ENCODE results near the gene CDHR2.

Gene CDHR2

GRCh38 chr5:176616511-176616910 is 67.4 kb downstream of the CDHR2 start:
- no peak for DNase-seq (ENCODE audit: low read depth in 1 of 2, low spot score in 1 of 2)

DNA sequence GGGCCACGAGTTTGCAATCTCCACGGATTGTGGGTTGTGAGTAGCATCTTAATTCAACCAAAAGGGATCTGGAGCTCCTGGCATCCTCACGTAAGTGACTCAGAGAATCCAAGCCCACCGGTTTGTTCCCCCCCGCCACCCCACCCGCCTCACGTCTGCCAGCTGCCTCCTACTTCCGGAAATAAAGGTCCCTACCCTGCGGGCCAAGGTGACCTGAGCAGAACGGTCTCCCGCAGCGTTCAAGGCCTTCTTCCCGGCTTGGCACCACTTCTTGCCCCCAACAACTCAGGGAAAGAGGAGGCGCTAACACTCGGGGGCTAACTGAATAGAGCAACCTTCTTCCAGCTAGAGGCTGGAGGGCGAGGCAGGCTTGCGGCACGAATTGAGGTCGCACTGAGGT is 69.6 kb downstream of the CDHR2 start:
- DNase-seq (ENCODE audit: low read depth in 1 of 2, low spot score in 1 of 2), result no peak

DNA sequence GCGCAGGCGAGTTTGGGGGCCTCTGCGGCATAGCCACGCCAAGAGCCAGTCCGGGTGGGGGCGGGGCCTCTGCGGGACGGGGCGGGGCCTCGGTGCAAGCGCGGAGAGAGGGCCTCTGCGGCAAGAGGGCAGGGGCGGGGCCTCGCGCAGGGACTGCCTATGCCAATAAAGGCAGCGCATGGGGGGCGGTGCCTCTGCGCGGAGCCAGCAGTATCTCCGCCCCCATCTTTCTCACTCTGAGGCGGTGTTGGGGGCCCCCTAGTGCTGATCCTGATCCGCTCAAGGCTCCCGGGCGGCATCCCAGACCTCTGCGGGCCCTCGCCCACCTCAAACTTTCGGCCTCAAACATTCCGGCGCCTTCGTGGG is 70.0 kb downstream of the CDHR2 start:
- DNase-seq (ENCODE audit: low read depth in 1 of 2, low spot score in 1 of 2), result peak; percentile 26 to 60

- DNase-seq (ENCODE audit: low read depth in 1 of 2, low spot score in 1 of 2), result no peak
These were observed 70.6 kb downstream of the CDHR2 start for GRCh38 chr5:176619569-176620332.

DNA sequence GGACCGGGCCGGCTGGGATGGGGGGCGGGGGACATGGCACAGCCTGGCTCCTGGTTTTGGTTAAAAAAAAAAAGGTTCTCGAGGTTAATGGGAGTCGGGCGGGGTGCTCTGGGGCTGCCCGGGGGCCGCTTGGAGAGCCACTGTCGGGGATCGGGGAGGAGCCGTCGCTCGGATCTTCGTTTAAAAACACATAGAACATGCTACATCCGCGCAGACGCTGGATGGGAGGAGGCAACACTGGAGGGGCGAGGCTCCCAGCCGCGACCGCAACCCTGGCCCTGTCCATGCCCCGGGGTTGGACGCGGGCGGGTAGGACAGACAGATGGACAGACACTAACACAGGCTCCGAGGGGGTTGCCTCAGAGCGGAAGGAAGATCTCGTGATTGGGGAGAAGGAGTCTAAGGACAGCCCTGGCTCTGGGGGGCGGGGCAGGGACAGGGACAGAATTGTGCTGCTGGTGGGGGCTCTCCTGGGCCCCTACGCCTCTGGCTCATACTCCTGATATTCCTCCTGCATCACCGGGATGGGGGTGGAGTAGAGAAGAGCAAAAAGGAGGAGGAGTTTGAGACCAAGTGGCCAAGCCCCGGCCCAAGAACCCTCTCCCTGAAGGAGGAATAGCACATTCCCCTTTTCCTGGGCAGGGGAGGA is 71.3 kb downstream of the CDHR2 start:
- DNase-seq (ENCODE audit: low read depth in 1 of 2, low spot score in 1 of 2), result no peak

DNA sequence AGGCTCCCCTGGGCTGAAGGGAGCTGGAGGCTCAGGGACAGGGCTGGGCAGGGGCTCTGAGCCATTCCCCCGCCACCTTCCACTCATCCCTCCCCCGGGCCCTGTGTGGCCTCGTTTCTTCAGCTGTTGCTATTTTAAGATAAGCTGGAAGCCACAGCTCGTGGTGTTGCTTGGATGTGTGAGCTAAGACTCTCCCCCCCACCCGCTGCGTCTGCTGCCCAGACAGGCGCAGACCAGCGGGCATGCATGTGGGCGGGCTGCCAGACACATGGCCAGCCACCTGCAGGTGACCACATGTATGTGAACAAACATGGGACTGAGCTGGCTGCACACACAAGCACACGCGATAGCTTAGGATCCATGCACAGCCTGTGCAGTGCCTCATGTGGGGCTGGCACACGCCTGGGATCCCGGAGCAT is 72.5 kb downstream of the CDHR2 start:
- DNase-seq (ENCODE audit: low read depth in 1 of 2, low spot score in 1 of 2), result no peak

DNA sequence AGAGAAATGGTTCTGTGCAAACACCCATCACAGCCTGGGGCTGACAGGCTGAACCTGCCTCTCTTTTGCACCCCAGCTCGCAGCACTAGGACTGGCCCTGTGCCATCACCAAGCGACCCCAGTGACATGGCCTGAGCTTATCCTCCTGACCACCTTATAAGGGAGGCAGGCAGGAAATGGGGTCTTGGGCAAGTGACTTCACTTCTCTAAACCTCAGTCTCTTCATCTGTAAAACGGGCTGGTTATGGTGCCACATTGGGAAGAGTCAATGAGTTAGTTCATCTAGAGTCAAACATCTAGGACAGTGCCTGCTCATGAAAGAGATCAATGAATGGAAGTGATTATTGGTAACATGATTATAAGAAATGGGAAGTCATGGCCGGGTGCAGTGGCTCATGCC is 75.0 kb downstream of the CDHR2 start:
- DNase-seq (ENCODE audit: low read depth in 1 of 2, low spot score in 1 of 2), result no peak

DNA sequence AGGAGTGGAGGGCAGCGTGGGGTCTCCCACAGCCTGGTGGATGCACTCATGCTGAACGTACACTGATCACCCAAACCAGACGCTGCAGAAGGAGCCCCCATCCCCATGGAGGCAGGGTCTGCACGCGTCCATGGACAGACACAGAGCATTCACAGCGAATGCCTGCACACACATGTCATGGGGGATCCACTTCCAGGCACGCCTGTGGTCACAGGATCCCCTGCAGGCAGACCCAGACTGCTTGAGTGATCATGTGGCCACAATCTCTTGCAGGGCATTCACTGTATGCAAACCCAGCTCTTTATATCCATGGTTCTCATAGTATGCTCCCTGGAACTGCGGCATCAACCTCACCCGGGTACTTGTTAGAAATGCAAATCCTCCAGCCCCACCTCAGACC is 75.8 kb downstream of the CDHR2 start:
- DNase-seq (ENCODE audit: low read depth in 1 of 2, low spot score in 1 of 2), result no peak

- no peak for DNase-seq (ENCODE audit: low read depth in 1 of 2, low spot score in 1 of 2)
These were observed 76.4 kb downstream of the CDHR2 start for GRCh38 chr5:176625512-176625911.

DNA sequence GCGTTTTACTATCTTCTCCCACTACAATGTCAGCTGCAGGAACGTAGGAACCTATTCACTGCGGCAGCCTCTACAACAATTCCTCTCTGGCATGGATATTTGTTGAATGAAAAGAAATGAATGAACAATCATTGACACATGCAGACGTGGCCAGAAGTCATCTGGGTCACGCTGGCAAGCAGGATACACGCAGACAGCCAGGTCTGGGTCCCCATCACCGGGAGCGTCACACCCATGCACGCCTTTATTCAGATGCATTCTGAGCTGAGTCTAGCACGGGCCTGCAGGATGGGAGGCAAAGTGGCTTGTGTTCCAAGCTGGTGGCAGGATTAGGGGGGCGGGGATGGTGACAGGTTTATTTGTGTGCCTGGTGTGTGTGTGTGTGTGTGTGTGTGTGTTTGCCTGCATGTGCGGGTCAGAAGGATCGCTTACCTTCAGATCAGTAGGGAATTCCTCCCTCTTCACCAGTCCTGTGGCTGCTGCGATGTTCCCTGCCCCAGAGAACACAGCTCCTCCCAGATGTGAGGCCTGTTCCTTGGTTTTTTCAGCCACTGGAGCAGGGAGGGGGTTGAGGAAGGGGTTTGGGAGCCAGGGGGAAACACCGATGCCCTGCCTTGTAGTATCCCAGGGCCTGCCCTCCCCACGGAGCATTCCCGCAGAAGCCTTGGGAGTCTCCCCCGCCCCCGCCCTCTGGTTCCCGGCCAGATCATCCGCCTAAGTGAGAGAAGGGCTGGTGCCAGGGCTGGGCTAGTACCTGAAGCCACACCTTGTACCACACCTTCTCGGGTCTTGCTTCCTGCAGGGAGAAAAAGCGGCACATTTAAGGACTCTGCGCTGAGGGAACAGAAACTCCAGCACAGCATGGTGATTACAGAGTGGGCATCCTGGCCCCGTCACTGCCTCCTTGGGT is 77.1 kb downstream of the CDHR2 start:
- DNase-seq (ENCODE audit: low read depth in 1 of 2, low spot score in 1 of 2), result no peak

DNA sequence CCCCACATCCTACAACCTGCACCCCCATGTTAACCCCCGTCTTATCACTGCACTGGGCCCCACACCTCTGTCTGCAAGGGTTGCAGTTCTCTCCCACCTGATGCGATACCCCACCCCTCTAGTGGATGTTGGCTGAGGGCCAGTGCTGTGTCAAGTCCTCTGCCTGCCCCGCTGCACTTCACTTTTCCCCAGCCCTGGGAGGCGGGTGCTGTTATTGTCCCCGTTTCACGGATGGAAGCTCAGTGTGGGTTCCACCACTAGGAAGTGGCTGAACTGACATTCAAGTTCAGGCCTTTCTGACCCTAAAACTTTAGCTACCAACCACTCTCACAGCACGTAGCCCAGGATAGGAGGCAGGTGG is 77.7 kb downstream of the CDHR2 start:
- no peak for DNase-seq (ENCODE audit: low read depth in 1 of 2, low spot score in 1 of 2)

- no peak for DNase-seq (ENCODE audit: low read depth in 1 of 2, low spot score in 1 of 2)
These were observed 78.4 kb downstream of the CDHR2 start for GRCh38 chr5:176627582-176627981.

GRCh38 chr5:176628406-176629228 is 79.5 kb downstream of the CDHR2 start:
- DNase-seq (ENCODE audit: low read depth in 1 of 2, low spot score in 1 of 2), result no peak

- no peak for DNase-seq (ENCODE audit: low read depth in 1 of 2, low spot score in 1 of 2)
These were observed 80.2 kb downstream of the CDHR2 start for GRCh38 chr5:176629317-176629852.

GRCh38 chr5:176629853-176630680 is 80.9 kb downstream of the CDHR2 start, which contains the start of the genes EIF4E1B and SNCB:
Gene EIF4E1B, plus strand, starts transcription at chr5:176630675. Its CDS starts 12,113 bp downstream, at chr5:176642788.
Gene SNCB, minus strand, starts transcription at chr5:176630534. Its CDS starts 880 bp downstream, at chr5:176629654.
- peak in 1 of 2 donors; percentile 21 for DNase-seq (ENCODE audit: low read depth in 1 of 2, low spot score in 1 of 2)

DNA sequence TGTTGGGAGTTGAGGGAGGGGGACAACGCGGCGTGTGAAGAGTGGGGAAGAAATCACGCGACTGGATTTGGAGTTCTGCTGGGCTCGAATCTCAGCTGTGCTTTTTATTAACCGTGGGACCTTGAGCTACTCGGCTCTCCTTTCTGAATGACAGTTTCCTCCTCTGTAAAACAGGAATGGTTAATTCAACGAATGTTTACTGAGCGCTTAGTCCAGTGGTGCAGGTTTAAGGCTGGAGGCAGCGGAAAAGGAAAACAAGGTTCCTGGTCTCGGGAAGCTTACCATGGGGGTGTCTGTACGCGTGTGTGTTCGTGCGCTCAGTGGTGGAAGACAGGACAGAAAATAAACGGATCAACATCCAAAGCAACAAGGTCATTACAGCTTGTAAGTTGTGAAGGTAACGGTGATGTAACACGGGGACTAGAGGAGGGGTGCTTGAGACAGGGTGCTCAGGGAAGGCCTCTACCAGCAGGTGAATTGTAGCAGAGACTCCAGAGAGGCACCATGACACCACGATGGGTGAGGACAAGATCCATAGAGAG is 81.6 kb downstream of the CDHR2 start:
- DNase-seq (ENCODE audit: low read depth in 1 of 2, low spot score in 1 of 2), result no peak

DNA sequence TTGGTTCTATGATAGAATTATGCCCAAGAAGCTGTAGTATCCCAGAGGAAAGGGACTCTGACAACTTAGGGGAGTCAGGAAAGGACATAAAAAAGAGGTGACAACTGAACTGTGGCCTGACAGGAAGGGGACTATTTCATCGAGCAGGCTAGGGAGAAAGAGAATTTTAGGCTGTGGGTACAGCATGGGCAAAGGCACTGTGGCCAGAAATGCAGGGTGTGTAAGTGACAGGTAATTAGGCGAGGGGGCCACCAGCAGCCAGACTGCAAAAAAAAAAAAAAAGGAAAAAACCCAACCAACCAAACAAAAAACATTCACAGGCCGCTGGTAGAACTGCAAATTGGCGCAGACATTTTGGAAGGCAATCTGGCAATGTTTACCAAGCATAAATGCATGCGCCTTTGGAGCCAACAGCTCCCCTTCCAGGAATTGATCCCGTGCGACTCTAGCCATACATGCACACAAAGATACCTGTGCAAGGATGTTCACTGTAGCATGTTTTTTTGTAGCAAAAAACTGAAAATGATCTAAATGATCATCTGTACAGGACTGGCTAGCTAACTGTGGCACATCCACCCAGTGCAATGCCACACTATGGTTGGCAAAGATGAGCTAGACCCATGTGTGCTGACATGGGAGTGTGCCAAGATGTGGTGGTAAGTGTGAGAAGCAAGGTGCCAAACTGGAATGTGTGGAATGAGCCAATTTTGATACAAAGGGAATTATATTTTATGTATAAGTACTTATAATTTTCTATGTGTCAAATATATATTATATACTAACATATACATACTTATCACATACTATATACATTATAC is 82.5 kb downstream of the CDHR2 start:
- no peak for DNase-seq (ENCODE audit: low read depth in 1 of 2, low spot score in 1 of 2)

- no peak for DNase-seq (ENCODE audit: low read depth in 1 of 2, low spot score in 1 of 2)
These were observed 83.6 kb downstream of the CDHR2 start for GRCh38 chr5:176632745-176633144.

DNA sequence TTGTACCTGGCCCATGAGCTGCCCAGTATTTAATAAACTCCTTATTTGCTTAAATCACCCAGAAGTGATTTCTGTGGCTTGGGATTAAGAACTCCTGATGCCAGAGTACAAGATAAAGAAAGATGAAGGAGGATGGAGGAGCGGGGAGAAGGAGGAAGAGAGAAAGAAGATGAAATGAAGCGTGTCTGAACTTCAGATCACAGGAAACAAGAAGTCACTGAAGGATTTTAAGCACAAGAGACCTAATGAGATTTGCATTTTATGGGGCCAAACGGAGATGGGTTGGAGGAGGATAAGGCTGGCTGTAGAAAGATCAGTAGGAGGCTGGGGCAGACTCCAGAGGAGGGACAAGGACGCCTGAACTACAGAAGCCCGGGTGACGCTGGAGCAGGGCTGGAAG is 84.5 kb downstream of the CDHR2 start:
- DNase-seq (ENCODE audit: low read depth in 1 of 2, low spot score in 1 of 2), result no peak

Data from activated T-helper 1 cell treated with anti-CD3 and anti-CD28 coated beads, Interleukin-2, amount 50 U/mL, for 16 hours (primary cell).